Kidney (tissue), 14 donors: Measurements from ENCODE around the gene FBXO48. TPM values are rescaled to one million over a fixed set of nuclear protein-coding genes. Genes with fewer than 3 reads are reported as not detected.
A peak's percentile ranks its signal among the peaks of the same experiment; 100 is the strongest.
"Not testable (repeated sequence)": the region's sequence is repeated elsewhere in the genome, so short reads cannot be mapped to it uniquely, and the experiment has no call there.

Experiments
- DNase-seq, 5 donors: peaks; one replicate each; pipeline ENCODE4 v3.0.0-alpha.2; 2013 to 2020
- FAIRE-seq: peaks from 2 replicates; lab custom pipeline; 2012; peaks lifted over from hg19 to GRCh38; lab: Jason Lieb, UNC
- H3K27ac ChIP-seq, 2 donors: one replicate each; pipeline ENCODE4 v1.7.0; 2013; ENCODE audit warnings: low read depth in 2 of 2, low read length in 2 of 2, inconsistent platforms in 1 of 2
- H3K27me3 ChIP-seq: one replicate; pipeline ENCODE4 v1.7.1; 2013; ENCODE audit warnings: low read length, inconsistent platforms; ENCODE audit not compliant: control insufficient read depth, insufficient read depth
- H3K36me3 ChIP-seq, 3 donors: one replicate each; pipeline versions ENCODE4 v1.7.0 to v1.7.1; 2013; ENCODE audit warnings: low read length in 3 of 3, control low read depth in 1 of 3, inconsistent platforms in 1 of 3; ENCODE audit not compliant: insufficient read depth in 3 of 3, control insufficient read depth in 2 of 3
- H3K4me1 ChIP-seq, 3 donors: one replicate each; pipeline versions ENCODE4 v1.7.0 to v1.7.1; 2013; ENCODE audit warnings: low read length in 3 of 3, inconsistent platforms in 1 of 3, low read depth in 1 of 3; ENCODE audit not compliant: control insufficient read depth in 2 of 3, insufficient read depth in 2 of 3
- H3K4me3 ChIP-seq, 3 donors: one replicate each; pipeline versions ENCODE4 v1.7.0 to v1.8.1; 2013; ENCODE audit warnings: low read length in 3 of 3, control low read depth in 1 of 3, inconsistent platforms in 1 of 3
- H3K9ac ChIP-seq, 3 donors: one replicate each; pipeline versions ENCODE4 v1.7.0 to v1.7.1; 2013; ENCODE audit warnings: low read length in 3 of 3, control low read depth in 1 of 3, inconsistent platforms in 1 of 3
- H3K9me3 ChIP-seq, 3 donors: one replicate each; pipeline versions ENCODE4 v1.7.0 to v1.7.1; 2013; ENCODE audit warnings: low read length in 3 of 3, control low read depth in 1 of 3, inconsistent platforms in 1 of 3; ENCODE audit not compliant: control insufficient read depth in 2 of 3, insufficient read depth in 1 of 3
- intact Hi-C: fragments of 100-400 bp; cut with DNase I; formaldehyde crosslinking; loops from one replicate; pipeline ENCODE4 v1.11.1; 2022
- polyA plus RNA-seq: library from polyadenylated mRNA; stranded (reverse); fragments of 350-450 nt; fragmentation: Illumina TruSeq; extraction: RNeasy Lipid Tissue Mini Kit (QIAGEN cat#74804); gene quantifications from one replicate; pipeline ENCODE4 v1.2.3, GENCODE V29; 2014; ENCODE audit warnings: low read depth, low replicate concordance; ENCODE audit not compliant: insufficient read depth
- total RNA-seq: library from RNA; stranded (reverse); fragmentation: NEBNext Ultra II Directional; extraction: Animal tissue kit (Norgen Biotek cat#: 25700); gene quantifications from one replicate; pipeline ENCODE4 v1.2.1, GENCODE V29; 2021
- TF ChIP-seq, protein P1 (sequence below): IDR thresholded peaks from 3 replicates; pipeline ENCODE4 v1.5.1; 2012; ENCODE audit warnings: mild to moderate bottlenecking, moderate library complexity, borderline replicate concordance; ENCODE audit not compliant: insufficient read depth; ENCODE audit errors: extremely low read depth
- donor health status: control.
- donor health status: control.
- donor health status: control.
- donor health status: control.
- donor health status: control.
- donor health status: DM: yes; HTN: yes; CAD: no.
- donor health status: Normal renal cell carcinoma (clear cell type).

The FBXO48 gene
- total and polyA plus RNA-seq, 2 donors from 2014 or later = 0.86 to 1.3 TPM

DNA sequence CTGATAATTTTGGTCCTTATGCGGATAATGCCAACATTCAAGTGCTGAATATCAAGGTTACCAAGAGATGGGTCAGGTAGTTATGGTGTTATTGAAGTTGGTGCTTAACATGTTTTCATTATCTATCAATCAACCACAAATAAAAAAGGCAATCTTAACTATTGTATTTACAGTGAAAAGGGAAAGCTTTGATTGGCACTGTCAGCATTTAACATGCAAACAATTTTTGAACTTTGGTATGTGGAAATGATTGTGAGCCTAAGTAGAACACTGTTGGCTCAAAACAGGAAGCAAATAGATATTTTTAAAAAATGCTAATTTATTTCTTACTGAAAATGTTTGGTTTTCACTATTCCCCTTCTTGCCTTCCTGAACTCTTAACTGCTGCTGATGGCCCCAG is 22.2 kb upstream of the FBXO48 start:
- H3K9me3 ChIP-seq = no peaks in the 10 kb centered on the region
- no peaks in the 10 kb centered on the region for H3K36me3 ChIP-seq
- H3K4me1 ChIP-seq = no peaks in the 10 kb centered on the region
- intact Hi-C loops = no loop called here
- no peak for FAIRE-seq
- H3K4me3 ChIP-seq = no peak overlapping the region
- no peak for DNase-seq
- TF ChIP-seq, protein P1, sequence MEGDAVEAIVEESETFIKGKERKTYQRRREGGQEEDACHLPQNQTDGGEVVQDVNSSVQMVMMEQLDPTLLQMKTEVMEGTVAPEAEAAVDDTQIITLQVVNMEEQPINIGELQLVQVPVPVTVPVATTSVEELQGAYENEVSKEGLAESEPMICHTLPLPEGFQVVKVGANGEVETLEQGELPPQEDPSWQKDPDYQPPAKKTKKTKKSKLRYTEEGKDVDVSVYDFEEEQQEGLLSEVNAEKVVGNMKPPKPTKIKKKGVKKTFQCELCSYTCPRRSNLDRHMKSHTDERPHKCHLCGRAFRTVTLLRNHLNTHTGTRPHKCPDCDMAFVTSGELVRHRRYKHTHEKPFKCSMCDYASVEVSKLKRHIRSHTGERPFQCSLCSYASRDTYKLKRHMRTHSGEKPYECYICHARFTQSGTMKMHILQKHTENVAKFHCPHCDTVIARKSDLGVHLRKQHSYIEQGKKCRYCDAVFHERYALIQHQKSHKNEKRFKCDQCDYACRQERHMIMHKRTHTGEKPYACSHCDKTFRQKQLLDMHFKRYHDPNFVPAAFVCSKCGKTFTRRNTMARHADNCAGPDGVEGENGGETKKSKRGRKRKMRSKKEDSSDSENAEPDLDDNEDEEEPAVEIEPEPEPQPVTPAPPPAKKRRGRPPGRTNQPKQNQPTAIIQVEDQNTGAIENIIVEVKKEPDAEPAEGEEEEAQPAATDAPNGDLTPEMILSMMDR = no peak
- no peaks in the 10 kb centered on the region for H3K27me3 ChIP-seq
- no peak overlapping the region for H3K9ac ChIP-seq
- H3K27ac ChIP-seq = no peak overlapping the region

DNA sequence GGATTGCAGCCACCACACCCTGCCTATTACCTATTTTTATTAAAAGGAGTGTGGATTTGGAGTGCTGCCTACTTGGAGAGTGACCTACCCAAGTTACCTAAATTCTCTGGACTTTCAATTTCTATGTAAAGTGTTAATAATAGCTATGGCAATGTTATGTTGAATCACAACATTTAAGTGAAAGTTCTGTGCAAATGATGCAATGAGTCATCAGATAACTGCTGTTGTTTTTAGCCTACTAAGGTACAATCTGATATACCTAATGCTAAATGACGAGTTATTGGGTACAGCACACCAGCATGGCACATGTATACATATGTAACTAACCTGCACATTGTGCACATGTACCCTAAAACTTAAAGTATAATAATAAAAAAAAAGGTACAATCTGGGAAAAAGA is 21.5 kb upstream of the FBXO48 start:
- H3K36me3 ChIP-seq, H3K27ac ChIP-seq, H3K4me3 ChIP-seq, intact Hi-C loops, H3K4me1 ChIP-seq, FAIRE-seq, H3K9me3 ChIP-seq, H3K9ac ChIP-seq, H3K27me3 ChIP-seq, DNase-seq: not testable (repeated sequence)

DNA sequence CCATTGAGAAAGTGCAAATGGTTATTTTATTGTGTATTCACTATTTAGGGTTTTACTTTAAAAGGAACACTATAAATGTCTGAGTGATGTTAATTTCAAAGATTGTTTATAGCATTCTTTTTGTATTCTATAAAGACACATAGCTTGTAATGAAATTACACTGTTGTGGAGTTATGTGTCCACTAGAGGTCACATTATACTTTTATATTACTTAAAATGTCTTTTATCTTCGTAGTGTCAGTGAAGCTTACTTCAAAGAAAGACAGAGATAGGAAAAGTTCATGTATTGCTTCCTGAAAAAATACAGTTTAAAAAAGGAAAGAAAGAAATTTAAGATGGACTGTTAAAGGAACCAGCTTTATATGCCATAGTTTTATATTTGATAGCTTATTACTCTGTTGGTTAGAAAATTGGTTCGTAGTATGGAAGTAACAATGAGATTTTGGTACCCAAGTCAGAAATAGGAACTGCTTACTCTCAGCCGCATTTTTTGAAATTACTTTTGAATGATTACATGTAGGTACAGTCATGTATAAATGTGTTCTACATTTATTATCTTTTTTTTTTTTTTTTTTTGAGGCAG is 20.8 kb upstream of the FBXO48 start:
- no peaks in the 10 kb centered on the region for H3K27me3 ChIP-seq
- no peak overlapping the region for H3K4me3 ChIP-seq
- H3K9me3 ChIP-seq = no peaks in the 10 kb centered on the region
- intact Hi-C loops = no loop called here
- no peaks in the 10 kb centered on the region for H3K4me1 ChIP-seq
- FAIRE-seq (peak; percentile 97), DNase-seq (peak in 2 of 5 donors; percentile 17 to 47)
- no peak overlapping the region for H3K27ac ChIP-seq
- TF ChIP-seq, protein P1 = peak; percentile 22
- H3K9ac ChIP-seq = no peak overlapping the region
- H3K36me3 ChIP-seq = no peaks in the 10 kb centered on the region

DNA sequence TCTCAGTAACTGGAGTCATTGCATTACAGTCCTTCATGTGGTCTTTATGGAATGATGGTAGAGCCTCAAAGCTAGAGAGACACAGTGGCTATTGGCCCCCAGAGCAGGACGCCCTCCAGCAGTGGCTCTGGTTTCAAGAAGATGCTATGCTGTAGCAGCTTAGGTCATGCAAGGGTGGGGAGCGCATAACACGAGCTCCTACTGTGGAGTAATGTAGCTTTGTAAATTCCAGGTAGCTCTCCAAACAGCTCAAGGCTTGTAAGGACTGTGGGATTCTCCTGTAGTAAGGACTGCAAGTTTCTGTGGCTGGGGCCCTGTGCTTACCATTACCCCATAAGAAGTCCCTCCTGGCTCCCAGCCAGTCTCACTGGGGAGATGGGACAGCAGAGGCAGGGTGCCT is 15.9 kb upstream of the FBXO48 start:
- Histone ChIP-seq H3K27ac (no peak overlapping the region), H3K36me3 (no peaks in the 10 kb centered on the region), H3K4me1 (no peaks in the 10 kb centered on the region), H3K9ac (no peak overlapping the region), H3K4me3 (no peak overlapping the region), H3K27me3 (no peaks in the 10 kb centered on the region), H3K9me3 (no peaks in the 10 kb centered on the region)
- TF ChIP-seq, protein P1 = no peak
- DNase-seq = no peak
- no peak for FAIRE-seq
- intact Hi-C loops = no loop called here
